Lower leg skin (tissue), 3 donors: Measurements from ENCODE around the gene DOK7.

Source experiments
- POLR2A ChIP-seq, 2 donors: fragments of 450-650 bp; IDR thresholded peaks; one replicate each; pipeline ENCODE4 v1.6.1; 2016 to 2017; ENCODE audit warnings: antibody characterized with exemption in 2 of 2, mild to moderate bottlenecking in 1 of 2, moderate library complexity in 1 of 2
- TF ChIP-seq, protein P1 (sequence below), 3 donors: fragments of 450-650 bp; IDR thresholded peaks; one replicate each; pipeline ENCODE4 v1.5.1; 2016; ENCODE audit warnings: antibody characterized with exemption in 3 of 3, mild to moderate bottlenecking in 3 of 3, moderate library complexity in 2 of 3

DNA sequence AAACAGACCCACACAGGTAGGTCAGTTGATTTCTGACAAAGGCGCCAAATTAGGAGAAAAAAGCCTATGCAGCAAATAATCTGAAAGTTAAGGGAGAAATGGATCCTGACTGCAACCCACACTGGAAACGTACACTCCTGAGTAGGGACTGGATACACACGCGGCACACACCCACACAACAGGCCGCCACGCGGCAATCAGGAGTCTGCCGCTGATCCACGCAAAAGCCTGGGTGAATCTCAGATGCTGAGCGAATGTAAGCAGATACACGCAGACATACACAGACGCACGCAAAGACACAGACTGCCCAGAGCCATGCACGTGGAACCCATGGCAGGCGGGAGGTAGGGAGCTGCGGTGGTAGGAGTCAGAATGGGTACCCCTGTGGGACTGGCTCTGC is 47.4 kb downstream of the DOK7 start:
- TF ChIP-seq, protein P1, sequence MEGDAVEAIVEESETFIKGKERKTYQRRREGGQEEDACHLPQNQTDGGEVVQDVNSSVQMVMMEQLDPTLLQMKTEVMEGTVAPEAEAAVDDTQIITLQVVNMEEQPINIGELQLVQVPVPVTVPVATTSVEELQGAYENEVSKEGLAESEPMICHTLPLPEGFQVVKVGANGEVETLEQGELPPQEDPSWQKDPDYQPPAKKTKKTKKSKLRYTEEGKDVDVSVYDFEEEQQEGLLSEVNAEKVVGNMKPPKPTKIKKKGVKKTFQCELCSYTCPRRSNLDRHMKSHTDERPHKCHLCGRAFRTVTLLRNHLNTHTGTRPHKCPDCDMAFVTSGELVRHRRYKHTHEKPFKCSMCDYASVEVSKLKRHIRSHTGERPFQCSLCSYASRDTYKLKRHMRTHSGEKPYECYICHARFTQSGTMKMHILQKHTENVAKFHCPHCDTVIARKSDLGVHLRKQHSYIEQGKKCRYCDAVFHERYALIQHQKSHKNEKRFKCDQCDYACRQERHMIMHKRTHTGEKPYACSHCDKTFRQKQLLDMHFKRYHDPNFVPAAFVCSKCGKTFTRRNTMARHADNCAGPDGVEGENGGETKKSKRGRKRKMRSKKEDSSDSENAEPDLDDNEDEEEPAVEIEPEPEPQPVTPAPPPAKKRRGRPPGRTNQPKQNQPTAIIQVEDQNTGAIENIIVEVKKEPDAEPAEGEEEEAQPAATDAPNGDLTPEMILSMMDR (IDR thresholded peaks at IDR 0.05): no peak
- no peak for TF ChIP-seq POLR2A (IDR thresholded peaks at IDR 0.05)
